Measurements from ENCODE around the gene SORBS2. TPM values are rescaled to one million over a fixed set of nuclear protein-coding genes. Genes with fewer than 3 reads are reported as not detected.

SORBS2 gene
- polyA plus RNA-seq, 1 donor from 2014 or later = 46.0 TPM

- Histone ChIP-seq H3K36me3 (ENCODE audit: insufficient read depth, low read length) (no peaks in the 10 kb centered on the region), H3F3A (ENCODE audit: insufficient read depth, low read length, poor library complexity, severe bottlenecking) (no peaks in the 10 kb centered on the region), H3K4me3 (ENCODE audit: low read length) (no peak overlapping the region), H3K27me3 (ENCODE audit: insufficient read depth, low read depth, low read length) (no peaks in the 10 kb centered on the region), H2AFZ (ENCODE audit: low read depth, low read length) (no peak overlapping the region), H3K27ac (ENCODE audit: low read length) (no peak overlapping the region), H4K20me1 (ENCODE audit: insufficient read depth) (no peaks in the 10 kb centered on the region), H3K79me2 (replicated peaks; ENCODE audit: insufficient read depth, low read length) (peaks cover 5% of the 10 kb centered on the region), H3K9ac (ENCODE audit: low read length) (no peak overlapping the region), H3K4me2 (ENCODE audit: low read length) (no peak overlapping the region), H3K9me3 (ENCODE audit: low read length) (no peaks in the 10 kb centered on the region), H3K9me2 (ENCODE audit: insufficient read depth, low read length) (no peaks in the 10 kb centered on the region)
- TF ChIP-seq POLR2AphosphoS5 (IDR thresholded peaks at IDR 0.05) (no peak), REST (IDR thresholded peaks at IDR 0.05; ENCODE audit: borderline replicate concordance) (no peak), RAD21 (conservative IDR thresholded peaks at IDR 0.05) (no peak)
Measured at GRCh38 chr4:185745891-185746290, 66.1 kb downstream of the SORBS2 start.

- H3F3A ChIP-seq (ENCODE audit: insufficient read depth, low read length, poor library complexity, severe bottlenecking) = no peaks in the 10 kb centered on the region
- H3K9me2 ChIP-seq (ENCODE audit: insufficient read depth, low read length) = no peaks in the 10 kb centered on the region
- no peak overlapping the region for H2AFZ ChIP-seq (ENCODE audit: low read depth, low read length)
- no peaks in the 10 kb centered on the region for H3K27me3 ChIP-seq (ENCODE audit: insufficient read depth, low read depth, low read length)
- no peak overlapping the region for H3K4me2 ChIP-seq (ENCODE audit: low read length)
- H3K27ac ChIP-seq (ENCODE audit: low read length) = no peak overlapping the region
- H3K4me3 ChIP-seq (ENCODE audit: low read length) = no peak overlapping the region
- peaks cover 5% of the 10 kb centered on the region for H3K79me2 ChIP-seq (replicated peaks; ENCODE audit: insufficient read depth, low read length)
- TF ChIP-seq MXI1 (conservative IDR thresholded peaks at IDR 0.05; ENCODE audit: poor library complexity, severe bottlenecking) (no peak), TAF1 (IDR thresholded peaks at IDR 0.05; ENCODE audit: low read depth) (no peak), REST (IDR thresholded peaks at IDR 0.05; ENCODE audit: borderline replicate concordance) (no peak), CTCF (IDR thresholded peaks at IDR 0.05; ENCODE audit: poor library complexity, severe bottlenecking) (no peak), RAD21 (conservative IDR thresholded peaks at IDR 0.05) (no peak), SMC3 (conservative IDR thresholded peaks at IDR 0.05; ENCODE audit: poor library complexity) (no peak), EZH2 (IDR thresholded peaks at IDR 0.05; ENCODE audit: borderline replicate concordance, insufficient read depth, low read length, poor library complexity, severe bottlenecking) (no peak), EP300 (conservative IDR thresholded peaks at IDR 0.05; ENCODE audit: poor library complexity, severe bottlenecking) (no peak), POLR2AphosphoS5 (IDR thresholded peaks at IDR 0.05) (no peak)
- no peaks in the 10 kb centered on the region for H3K9me3 ChIP-seq (ENCODE audit: low read length)
- no peaks in the 10 kb centered on the region for H4K20me1 ChIP-seq (ENCODE audit: insufficient read depth)
- H3K36me3 ChIP-seq (ENCODE audit: insufficient read depth, low read length) = no peaks in the 10 kb centered on the region
- H3K9ac ChIP-seq (ENCODE audit: low read length) = no peak overlapping the region
Measured at GRCh38 chr4:185744946-185745345, 67.0 kb downstream of the SORBS2 start.
